ENCODE data around the gene SEC24A.
"Not testable (repeated sequence)": the region's sequence is repeated elsewhere in the genome, so short reads cannot be mapped to it uniquely, and the experiment has no call there.

SEC24A gene

DNA sequence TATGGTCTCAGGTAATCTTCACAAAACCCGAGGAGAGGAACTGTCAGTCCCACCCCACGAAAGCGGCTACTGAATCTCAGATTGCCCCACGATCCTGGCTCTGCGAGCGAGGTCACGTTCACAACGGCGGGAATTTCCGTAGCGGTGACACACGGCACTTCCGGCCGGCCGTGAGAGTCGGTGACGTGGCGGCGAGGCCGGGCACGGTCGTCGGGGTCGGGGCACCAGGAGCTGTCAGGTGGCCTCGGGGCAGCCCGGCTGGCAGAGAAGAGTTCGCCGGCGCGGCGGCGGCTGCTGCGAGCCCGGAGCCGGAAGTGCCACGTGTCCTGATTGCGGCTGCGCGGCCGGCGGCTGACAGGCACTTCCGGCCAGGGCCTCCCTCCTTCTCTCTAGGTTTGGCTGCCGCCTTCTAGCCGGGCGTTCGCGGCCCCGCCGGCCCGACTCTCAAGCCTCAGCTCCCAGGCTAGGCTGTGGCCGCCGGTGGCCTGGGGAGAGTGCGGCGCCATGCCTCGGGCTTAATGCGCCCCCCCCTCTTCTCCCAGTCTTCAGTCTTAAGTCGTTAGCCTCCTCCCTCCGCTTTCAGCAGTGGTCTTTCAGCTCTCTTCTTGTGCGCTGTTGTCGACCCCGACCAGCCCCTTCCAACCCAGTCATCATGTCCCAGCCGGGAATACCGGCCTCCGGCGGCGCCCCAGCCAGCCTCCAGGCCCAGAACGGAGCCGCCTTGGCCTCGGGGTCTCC, at the start of gene SEC24A:
TSS of gene SEC24A (plus strand) at position 361 of the 738 bp plus-strand sequence. CDS start at position 653, 292 bp downstream.
- Histone ChIP-seq H3K4me1 (ENCODE audit: control insufficient read depth, insufficient read depth, low read length) (peaks cover 7% of the 10 kb centered on the region; the same call in 1 of the 2 replicates), H3K36me3 (ENCODE audit: control insufficient read depth, insufficient read depth, low read length) (0 out of 2 replicates have a peak, but pooled peaks cover 3% of the 10 kb centered on the region), H3K9ac (ENCODE audit: low read depth, low read length) (peak within 1 kb of the TSS; percentile 98), H3K27me3 (ENCODE audit: control insufficient read depth, insufficient read depth, low read length) (no peaks in the 10 kb centered on the region), H3K27ac (ENCODE audit: low read depth, low read length) (peak within 1 kb of the TSS; percentile 99), H3K4me3 (ENCODE audit: low read depth, low read length) (peak within 1 kb of the TSS; percentile 94), H3K9me3 (ENCODE audit: control insufficient read depth, insufficient read depth, low read length) (no peaks in the 10 kb centered on the region)

DNA sequence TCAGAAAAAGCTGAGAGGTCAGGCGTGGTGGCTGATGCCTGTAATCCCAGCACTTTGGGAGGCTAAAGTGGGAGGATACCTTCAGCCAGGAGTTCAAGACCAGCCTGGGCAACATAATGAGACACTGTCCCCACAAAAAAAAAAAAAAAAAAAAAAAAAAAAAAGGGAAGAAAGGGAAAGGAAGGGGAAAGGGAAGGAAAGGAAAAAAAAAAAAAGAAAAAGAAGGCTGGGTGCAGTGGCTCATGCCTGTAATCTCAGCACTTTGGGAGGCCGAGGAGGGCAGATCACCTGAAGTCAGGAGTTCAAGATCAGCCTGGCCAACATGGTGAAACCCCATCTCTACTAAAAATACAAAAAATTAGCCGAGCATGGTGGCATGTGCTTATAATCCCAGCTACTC, 48.8 kb upstream of the SEC24A start:
- not testable (repeated sequence) for H3K9ac ChIP-seq (ENCODE audit: low read depth, low read length); H3K4me1 ChIP-seq (ENCODE audit: control insufficient read depth, insufficient read depth, low read length); H3K9me3 ChIP-seq (ENCODE audit: control insufficient read depth, insufficient read depth, low read length); H3K27ac ChIP-seq (ENCODE audit: low read depth, low read length); H3K27me3 ChIP-seq (ENCODE audit: control insufficient read depth, insufficient read depth, low read length); H3K4me3 ChIP-seq (ENCODE audit: low read depth, low read length)
- H3K36me3 ChIP-seq (ENCODE audit: control insufficient read depth, insufficient read depth, low read length): peaks cover 11% of the 10 kb centered on the region

- H3K27ac ChIP-seq (ENCODE audit: low read depth, low read length): no peak overlapping the region
- H3K27me3 ChIP-seq (ENCODE audit: control insufficient read depth, insufficient read depth, low read length): no peaks in the 10 kb centered on the region
- peaks cover 16% of the 10 kb centered on the region for H3K36me3 ChIP-seq (ENCODE audit: control insufficient read depth, insufficient read depth, low read length)
- 0 out of 2 replicates have a peak, but pooled peaks cover 5% of the 10 kb centered on the region for H3K4me1 ChIP-seq (ENCODE audit: control insufficient read depth, insufficient read depth, low read length)
- H3K9ac ChIP-seq (ENCODE audit: low read depth, low read length): no peak overlapping the region
- no peak overlapping the region for H3K4me3 ChIP-seq (ENCODE audit: low read depth, low read length)
- H3K9me3 ChIP-seq (ENCODE audit: control insufficient read depth, insufficient read depth, low read length): no peaks in the 10 kb centered on the region
Observed at GRCh38 chr5:134600600-134600999, 48.0 kb upstream of the SEC24A start.

DNA sequence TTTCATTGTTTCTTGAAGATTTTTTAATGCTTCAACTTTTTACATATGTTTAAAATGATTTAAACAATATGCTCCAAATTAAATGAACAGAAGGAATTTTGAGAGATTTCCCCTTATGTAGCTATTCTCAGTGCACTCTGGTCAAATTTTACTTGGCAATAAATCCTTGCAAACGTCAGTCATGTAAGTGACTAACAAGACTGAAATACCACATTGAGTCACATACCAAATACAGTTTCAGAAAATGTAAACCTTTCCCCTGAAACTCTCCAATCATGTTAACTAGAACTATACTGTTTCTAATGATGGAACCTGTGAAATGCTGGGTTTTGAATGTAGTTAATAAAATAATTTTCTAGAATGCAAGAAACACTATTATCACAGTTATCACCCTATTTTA, 45.5 kb upstream of the SEC24A start:
- no peak overlapping the region for H3K27ac ChIP-seq (ENCODE audit: low read depth, low read length)
- no peaks in the 10 kb centered on the region for H3K4me1 ChIP-seq (ENCODE audit: control insufficient read depth, insufficient read depth, low read length)
- H3K27me3 ChIP-seq (ENCODE audit: control insufficient read depth, insufficient read depth, low read length): no peaks in the 10 kb centered on the region
- peaks cover 38% of the 10 kb centered on the region for H3K36me3 ChIP-seq (ENCODE audit: control insufficient read depth, insufficient read depth, low read length)
- H3K9me3 ChIP-seq (ENCODE audit: control insufficient read depth, insufficient read depth, low read length): no peaks in the 10 kb centered on the region
- no peak overlapping the region for H3K4me3 ChIP-seq (ENCODE audit: low read depth, low read length)
- H3K9ac ChIP-seq (ENCODE audit: low read depth, low read length): no peak overlapping the region

GRCh38 chr5:134604908-134605307, 43.7 kb upstream of the SEC24A start:
- no peaks in the 10 kb centered on the region for H3K9me3 ChIP-seq (ENCODE audit: control insufficient read depth, insufficient read depth, low read length)
- peaks cover 55% of the 10 kb centered on the region for H3K36me3 ChIP-seq (ENCODE audit: control insufficient read depth, insufficient read depth, low read length)
- H3K4me1 ChIP-seq (ENCODE audit: control insufficient read depth, insufficient read depth, low read length): no peaks in the 10 kb centered on the region
- no peak overlapping the region for H3K4me3 ChIP-seq (ENCODE audit: low read depth, low read length)
- no peaks in the 10 kb centered on the region for H3K27me3 ChIP-seq (ENCODE audit: control insufficient read depth, insufficient read depth, low read length)
- H3K27ac ChIP-seq (ENCODE audit: low read depth, low read length): no peak overlapping the region
- H3K9ac ChIP-seq (ENCODE audit: low read depth, low read length): no peak overlapping the region

DNA sequence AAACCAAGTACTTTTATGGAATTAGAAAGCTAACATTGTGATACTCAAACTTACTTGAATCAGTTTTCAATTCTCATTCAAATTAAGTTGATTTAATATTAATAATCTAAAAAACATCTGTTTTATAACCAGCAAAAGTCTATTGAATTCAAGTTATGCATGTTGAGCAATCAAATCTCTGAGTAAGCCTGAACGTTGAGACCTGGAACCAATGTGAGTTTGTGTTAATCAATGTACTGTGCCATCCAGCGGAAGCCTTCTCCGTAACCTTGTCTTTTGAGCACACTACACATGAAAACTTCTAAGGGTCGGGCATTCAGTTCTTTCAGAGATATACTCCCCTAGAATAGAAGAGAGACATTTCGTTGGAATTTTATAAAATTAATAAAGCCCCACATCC, 41.9 kb upstream of the SEC24A start:
- no peak overlapping the region for H3K4me3 ChIP-seq (ENCODE audit: low read depth, low read length)
- no peaks in the 10 kb centered on the region for H3K9me3 ChIP-seq (ENCODE audit: control insufficient read depth, insufficient read depth, low read length)
- no peaks in the 10 kb centered on the region for H3K4me1 ChIP-seq (ENCODE audit: control insufficient read depth, insufficient read depth, low read length)
- H3K27ac ChIP-seq (ENCODE audit: low read depth, low read length): no peak overlapping the region
- H3K36me3 ChIP-seq (ENCODE audit: control insufficient read depth, insufficient read depth, low read length): peaks cover 67% of the 10 kb centered on the region
- no peak overlapping the region for H3K9ac ChIP-seq (ENCODE audit: low read depth, low read length)
- no peaks in the 10 kb centered on the region for H3K27me3 ChIP-seq (ENCODE audit: control insufficient read depth, insufficient read depth, low read length)

DNA sequence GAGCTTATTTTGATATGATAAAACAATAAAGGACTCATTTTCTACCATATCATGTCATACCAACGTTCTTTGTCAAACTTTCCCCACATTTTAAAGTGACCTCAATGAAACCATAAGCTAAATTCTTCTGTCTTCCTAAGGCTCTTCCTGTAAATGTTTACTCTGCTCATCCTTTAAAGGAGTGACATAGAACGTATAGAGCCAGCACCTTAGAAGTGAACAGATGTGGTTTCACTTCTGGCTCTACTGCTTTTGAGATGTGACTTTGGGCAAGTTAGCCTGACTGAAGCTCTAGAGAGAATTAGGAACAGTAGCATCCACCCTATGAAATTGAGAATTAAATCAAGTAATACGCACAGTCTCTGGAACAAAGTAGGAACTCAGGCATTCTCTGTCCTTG, 40.0 kb upstream of the SEC24A start:
- H3K36me3 ChIP-seq (ENCODE audit: control insufficient read depth, insufficient read depth, low read length): peaks cover 78% of the 10 kb centered on the region
- no peaks in the 10 kb centered on the region for H3K27me3 ChIP-seq (ENCODE audit: control insufficient read depth, insufficient read depth, low read length)
- H3K27ac ChIP-seq (ENCODE audit: low read depth, low read length): no peak overlapping the region
- H3K9me3 ChIP-seq (ENCODE audit: control insufficient read depth, insufficient read depth, low read length): no peaks in the 10 kb centered on the region
- no peak overlapping the region for H3K9ac ChIP-seq (ENCODE audit: low read depth, low read length)
- no peak overlapping the region for H3K4me3 ChIP-seq (ENCODE audit: low read depth, low read length)
- H3K4me1 ChIP-seq (ENCODE audit: control insufficient read depth, insufficient read depth, low read length): no peaks in the 10 kb centered on the region; the same call in 1 of the 2 replicates

DNA sequence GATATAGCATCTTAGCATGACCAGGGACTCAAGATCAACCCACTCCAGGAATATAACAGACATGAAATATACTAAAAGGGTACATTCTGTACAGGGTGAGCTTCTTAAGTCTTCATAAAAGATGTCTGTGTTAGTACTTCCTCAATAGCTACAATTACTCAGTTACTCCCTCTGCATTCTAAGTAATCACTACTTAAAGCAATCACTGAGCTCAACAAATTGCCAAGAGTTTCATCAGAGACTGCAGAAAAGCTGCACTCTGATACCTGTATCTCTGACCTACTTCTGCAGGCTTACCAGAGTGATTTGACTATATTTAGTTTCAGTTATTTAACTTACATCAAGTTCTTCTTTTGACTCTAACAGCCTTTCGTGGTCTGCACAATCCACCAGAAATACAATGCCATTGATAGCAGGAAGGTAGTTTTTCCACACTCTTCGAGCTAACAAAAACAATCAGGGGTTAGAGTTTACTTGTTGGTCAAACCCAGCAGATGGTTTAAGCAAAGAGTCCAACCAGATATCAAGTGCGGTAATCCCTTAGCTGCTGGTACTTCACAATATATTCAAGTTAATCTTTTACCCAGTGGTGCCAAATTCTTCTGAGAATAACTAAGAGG, 39.2 kb upstream of the SEC24A start:
- Histone ChIP-seq H3K36me3 (ENCODE audit: control insufficient read depth, insufficient read depth, low read length) (peaks cover 75% of the 10 kb centered on the region), H3K9ac (ENCODE audit: low read depth, low read length) (no peak overlapping the region), H3K27ac (ENCODE audit: low read depth, low read length) (no peak overlapping the region), H3K9me3 (ENCODE audit: control insufficient read depth, insufficient read depth, low read length) (no peaks in the 10 kb centered on the region), H3K4me3 (ENCODE audit: low read depth, low read length) (no peak overlapping the region), H3K4me1 (ENCODE audit: control insufficient read depth, insufficient read depth, low read length) (no peaks in the 10 kb centered on the region; the same call in 1 of the 2 replicates), H3K27me3 (ENCODE audit: control insufficient read depth, insufficient read depth, low read length) (no peaks in the 10 kb centered on the region)

DNA sequence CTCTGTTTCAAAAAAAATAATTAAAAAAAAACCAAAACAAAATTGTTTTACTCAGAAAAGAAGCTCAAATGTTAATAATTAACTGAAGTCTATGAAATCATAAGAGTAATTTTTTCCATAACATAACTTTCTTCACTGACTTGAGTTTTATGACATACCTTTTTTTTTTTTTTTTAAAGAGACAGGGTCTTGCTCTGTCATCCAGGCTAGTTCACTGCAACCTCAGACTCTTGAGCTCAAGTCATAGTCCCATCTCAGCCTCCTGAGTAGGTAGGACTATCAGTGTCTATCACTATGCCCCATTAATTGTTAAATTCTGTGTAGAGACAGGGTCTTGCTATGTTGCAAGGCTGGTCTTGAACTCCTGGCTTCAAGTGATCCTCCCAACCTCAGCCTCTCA, 37.9 kb upstream of the SEC24A start:
- no peak overlapping the region for H3K4me3 ChIP-seq (ENCODE audit: low read depth, low read length)
- no peak overlapping the region for H3K27ac ChIP-seq (ENCODE audit: low read depth, low read length)
- H3K9me3 ChIP-seq (ENCODE audit: control insufficient read depth, insufficient read depth, low read length): no peaks in the 10 kb centered on the region
- H3K9ac ChIP-seq (ENCODE audit: low read depth, low read length): no peak overlapping the region
- no peaks in the 10 kb centered on the region; the same call in 1 of the 2 replicates for H3K4me1 ChIP-seq (ENCODE audit: control insufficient read depth, insufficient read depth, low read length)
- no peaks in the 10 kb centered on the region for H3K27me3 ChIP-seq (ENCODE audit: control insufficient read depth, insufficient read depth, low read length)
- H3K36me3 ChIP-seq (ENCODE audit: control insufficient read depth, insufficient read depth, low read length): peaks cover 63% of the 10 kb centered on the region

DNA sequence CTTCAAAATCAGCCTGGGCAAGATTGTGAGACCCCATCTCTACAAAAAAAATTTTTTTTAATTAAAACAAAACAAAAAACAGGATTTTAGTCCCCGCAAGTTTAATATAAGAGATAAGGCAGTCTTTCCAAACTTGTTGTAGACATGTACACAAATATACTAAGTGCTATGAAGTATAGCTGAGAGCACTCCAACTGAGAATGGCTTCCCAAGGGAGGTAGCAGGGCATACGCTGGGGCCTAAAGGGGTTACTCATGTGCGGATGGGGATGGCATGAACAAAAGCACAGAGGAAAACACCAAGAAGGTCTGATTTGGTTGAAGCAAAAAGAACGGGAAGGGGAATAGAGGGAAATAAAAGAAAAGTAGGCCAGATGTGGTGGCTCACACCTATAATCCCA, 37.1 kb upstream of the SEC24A start:
- Histone ChIP-seq H3K27ac (ENCODE audit: low read depth, low read length) (no peak overlapping the region), H3K4me3 (ENCODE audit: low read depth, low read length) (no peak overlapping the region), H3K9ac (ENCODE audit: low read depth, low read length) (no peak overlapping the region), H3K27me3 (ENCODE audit: control insufficient read depth, insufficient read depth, low read length) (no peaks in the 10 kb centered on the region), H3K9me3 (ENCODE audit: control insufficient read depth, insufficient read depth, low read length) (no peaks in the 10 kb centered on the region), H3K4me1 (ENCODE audit: control insufficient read depth, insufficient read depth, low read length) (no peaks in the 10 kb centered on the region; the same call in 1 of the 2 replicates), H3K36me3 (ENCODE audit: control insufficient read depth, insufficient read depth, low read length) (peaks cover 58% of the 10 kb centered on the region)

GRCh38 chr5:134614450-134615085, 34.0 kb upstream of the SEC24A start:
- no peaks in the 10 kb centered on the region for H3K9me3 ChIP-seq (ENCODE audit: control insufficient read depth, insufficient read depth, low read length)
- peaks cover 44% of the 10 kb centered on the region for H3K36me3 ChIP-seq (ENCODE audit: control insufficient read depth, insufficient read depth, low read length)
- H3K27ac ChIP-seq (ENCODE audit: low read depth, low read length): no peak overlapping the region
- H3K27me3 ChIP-seq (ENCODE audit: control insufficient read depth, insufficient read depth, low read length): no peaks in the 10 kb centered on the region
- H3K4me3 ChIP-seq (ENCODE audit: low read depth, low read length): no peak overlapping the region
- no peak overlapping the region for H3K9ac ChIP-seq (ENCODE audit: low read depth, low read length)
- H3K4me1 ChIP-seq (ENCODE audit: control insufficient read depth, insufficient read depth, low read length): no peaks in the 10 kb centered on the region; the same call in 1 of the 2 replicates

Measured in HUES48 (cell line).